Osteocyte (in vitro differentiated cells): ENCODE results near the gene ST8SIA6. TPM values are rescaled to one million over a fixed set of nuclear protein-coding genes. Genes with fewer than 3 reads are reported as not detected.

ENCODE experiments used
- DNase-seq: peaks from one replicate; pipeline ENCODE4 v3.0.0; 2021; ENCODE audit warnings: mixed read lengths; ENCODE audit not compliant: unreplicated experiment; ENCODE audit errors: extremely low spot score
- H3K27ac Mint-ChIP-seq: one replicate; pipeline ENCODE4 v1.8.0; 2021; ENCODE audit warnings: mild to moderate bottlenecking, mixed read lengths; ENCODE audit not compliant: unreplicated experiment
- H3K27me3 Mint-ChIP-seq: one replicate; pipeline ENCODE4 v1.8.0; 2021; ENCODE audit warnings: mixed read lengths; ENCODE audit not compliant: unreplicated experiment
- H3K36me3 Mint-ChIP-seq: one replicate; pipeline ENCODE4 v1.8.0; 2021; ENCODE audit warnings: mixed read lengths; ENCODE audit not compliant: unreplicated experiment
- H3K4me1 Mint-ChIP-seq: one replicate; pipeline ENCODE4 v1.8.0; 2021; ENCODE audit warnings: mixed read lengths; ENCODE audit not compliant: unreplicated experiment
- H3K4me3 Mint-ChIP-seq: one replicate; pipeline ENCODE4 v1.8.0; 2021; ENCODE audit warnings: mild to moderate bottlenecking, moderate library complexity, mixed read lengths; ENCODE audit not compliant: unreplicated experiment
- H3K9me3 Mint-ChIP-seq: one replicate; pipeline ENCODE4 v1.8.0; 2021; ENCODE audit warnings: mixed read lengths; ENCODE audit not compliant: unreplicated experiment
- CTCF ChIP-seq: fragments of 200-600 bp; sonication (generic); IDR thresholded peaks from 2 replicates; pipeline ENCODE4 v1.5.0; 2021; ENCODE audit warnings: antibody characterized with exemption, mild to moderate bottlenecking, moderate library complexity
- total RNA-seq: library from RNA; stranded (reverse); gene quantifications from 2 replicates; pipeline ENCODE4 v1.2.1, GENCODE V29; 2021

The ST8SIA6 gene
- total RNA-seq, 1 donor from 2014 or later, result not detected

DNA sequence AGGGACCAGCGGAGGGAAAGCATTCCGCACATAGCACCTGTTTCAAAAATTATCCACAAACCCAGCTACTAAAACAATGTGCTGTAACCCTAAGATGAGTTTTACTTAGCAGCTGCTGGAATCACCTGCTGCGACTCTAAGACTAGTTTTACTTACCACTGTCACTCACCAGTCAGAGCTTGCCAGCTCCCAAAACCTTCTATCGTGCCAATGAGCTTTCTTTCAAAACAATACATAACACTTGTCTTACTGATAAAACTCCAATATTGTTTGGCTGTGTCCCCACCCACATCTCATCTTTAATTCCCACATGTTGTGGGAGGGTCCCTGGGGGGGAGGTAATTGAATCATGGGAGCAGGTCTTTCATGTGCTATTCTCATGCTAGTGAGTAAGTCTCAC, 18.4 kb downstream of the ST8SIA6 start:
- Mint-ChIP-seq H3K36me3 (no peaks in the 10 kb centered on the region), H3K9me3 (peaks cover 5% of the 10 kb centered on the region), H3K4me1 (no peaks in the 10 kb centered on the region), H3K27me3 (peaks cover 31% of the 10 kb centered on the region), H3K4me3 (no peak overlapping the region), H3K27ac (no peak overlapping the region)
- DNase-seq, result no peak
- TF ChIP-seq CTCF, result no peak

GRCh38 chr10:17435187-17435586, 19.2 kb downstream of the ST8SIA6 start:
- H3K27ac Mint-ChIP-seq, result no peak overlapping the region
- no peak overlapping the region for H3K4me3 Mint-ChIP-seq
- peaks cover 4% of the 10 kb centered on the region for H3K4me1 Mint-ChIP-seq
- TF ChIP-seq CTCF, result no peak
- peaks cover 5% of the 10 kb centered on the region for H3K9me3 Mint-ChIP-seq
- H3K36me3 Mint-ChIP-seq, result no peaks in the 10 kb centered on the region
- no peak for DNase-seq
- peaks cover 31% of the 10 kb centered on the region for H3K27me3 Mint-ChIP-seq

DNA sequence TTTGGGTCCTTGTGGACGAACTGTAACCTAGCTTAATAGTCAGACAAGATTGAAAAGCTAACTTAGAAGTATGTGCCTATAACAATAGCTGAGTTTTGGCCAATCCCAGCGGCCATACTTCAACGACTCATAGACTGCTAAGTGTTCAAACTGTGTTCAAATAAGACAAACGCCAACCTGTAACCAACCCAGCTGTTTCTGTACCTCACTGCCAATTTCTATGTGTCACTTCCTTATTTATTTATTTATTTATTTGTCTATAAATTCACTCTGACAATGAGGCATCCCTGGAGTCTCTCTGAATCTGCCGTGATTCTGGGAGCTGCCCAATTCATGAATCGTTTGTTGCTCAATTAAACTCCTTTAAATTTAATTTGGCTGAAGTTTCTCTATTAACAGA, 21.7 kb downstream of the ST8SIA6 start:
- H3K4me3 Mint-ChIP-seq, result no peak overlapping the region
- TF ChIP-seq CTCF, result no peak
- peaks cover 5% of the 10 kb centered on the region for H3K9me3 Mint-ChIP-seq
- no peaks in the 10 kb centered on the region for H3K36me3 Mint-ChIP-seq
- H3K4me1 Mint-ChIP-seq, result peaks cover 4% of the 10 kb centered on the region
- H3K27ac Mint-ChIP-seq, result no peak overlapping the region
- DNase-seq, result no peak
- H3K27me3 Mint-ChIP-seq, result peaks cover 31% of the 10 kb centered on the region

DNA sequence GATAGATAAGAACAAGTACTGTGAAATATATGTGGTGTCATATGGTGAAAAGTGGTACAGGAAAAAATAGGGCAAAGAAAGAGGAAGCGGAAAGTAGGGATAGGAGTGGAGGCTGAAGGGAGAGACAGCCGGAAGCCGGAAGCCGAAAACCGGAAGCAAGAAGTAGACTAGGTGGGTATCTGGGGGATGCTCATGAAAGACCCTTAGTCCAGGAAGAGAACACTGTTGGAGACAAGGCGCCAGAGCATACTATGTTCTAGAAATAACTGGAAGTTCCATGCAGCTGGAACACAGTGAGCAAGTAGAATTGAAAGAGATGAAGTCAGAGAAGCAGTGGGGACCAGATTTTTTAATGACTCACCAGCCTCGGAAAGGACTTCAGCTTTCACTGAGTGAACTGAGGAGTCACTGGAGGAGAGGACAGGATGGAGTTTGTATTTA, 22.5 kb downstream of the ST8SIA6 start:
- no peak for DNase-seq
- Mint-ChIP-seq H3K4me3 (no peak overlapping the region), H3K9me3 (peaks cover 3% of the 10 kb centered on the region), H3K27me3 (peaks cover 28% of the 10 kb centered on the region), H3K4me1 (peaks cover 4% of the 10 kb centered on the region), H3K36me3 (no peaks in the 10 kb centered on the region), H3K27ac (no peak overlapping the region)
- no peak for TF ChIP-seq CTCF

- TF ChIP-seq CTCF, result peak; percentile 96
- peaks cover 4% of the 10 kb centered on the region for H3K4me1 Mint-ChIP-seq
- no peaks in the 10 kb centered on the region for H3K9me3 Mint-ChIP-seq
- H3K4me3 Mint-ChIP-seq, result no peak overlapping the region
- DNase-seq, result peak; percentile 88
- H3K27me3 Mint-ChIP-seq, result peaks cover 26% of the 10 kb centered on the region
- no peak overlapping the region for H3K27ac Mint-ChIP-seq
- no peaks in the 10 kb centered on the region for H3K36me3 Mint-ChIP-seq
Measured at GRCh38 chr10:17430647-17431355, 23.6 kb downstream of the ST8SIA6 start.
